HepG2 (cell line): ENCODE measurements around the gene CD300LG. TPM values are rescaled to one million over a fixed set of nuclear protein-coding genes. Genes with fewer than 3 reads are reported as not detected.
A peak's percentile ranks its signal among the peaks of the same experiment; 100 is the strongest.

Source experiments
- ARID5B ChIP-seq: IDR thresholded peaks from 2 replicates; pipeline ENCODE4 v1.4.0; 2020; ENCODE audit warnings: mild to moderate bottlenecking, missing genetic modification reagents
- BRD4 ChIP-seq: sonication (generic); formaldehyde crosslinking; IDR thresholded peaks from 2 replicates; pipeline ENCODE4 v1.4.0; 2020; ENCODE audit warnings: missing genetic modification reagents
- HES4 ChIP-seq: sonication (generic); formaldehyde crosslinking; IDR thresholded peaks from 2 replicates; pipeline ENCODE4 v1.9.0; 2021; ENCODE audit warnings: mild to moderate bottlenecking, missing genetic modification reagents, borderline replicate concordance
- HINFP ChIP-seq: sonication (generic); formaldehyde crosslinking; IDR thresholded peaks from 2 replicates; pipeline ENCODE4 v1.4.0; 2020; ENCODE audit warnings: low read depth, mild to moderate bottlenecking, missing genetic modification reagents
- HOXA9 ChIP-seq: sonication (generic); formaldehyde crosslinking; IDR thresholded peaks from 2 replicates; pipeline ENCODE4 v1.8.1; 2022; ENCODE audit warnings: missing genetic modification reagents, mild to moderate bottlenecking, moderate library complexity, borderline replicate concordance
- TCF7 ChIP-seq: sonication (generic); IDR thresholded peaks from 2 replicates; pipeline ENCODE4 v1.6.1; 2016; ENCODE audit warnings: antibody characterized with exemption, low read depth
- THAP7 ChIP-seq: sonication (generic); formaldehyde crosslinking; IDR thresholded peaks from 2 replicates; pipeline ENCODE4 v1.8.1; 2023; ENCODE audit warnings: mild to moderate bottlenecking, missing genetic modification reagents
- ZNF407 ChIP-seq: sonication (generic); formaldehyde crosslinking; IDR thresholded peaks from one replicate; pipeline ENCODE4 v1.5.1; 2020; ENCODE audit warnings: mild to moderate bottlenecking, missing genetic modification reagents; ENCODE audit errors: not compliant biosample characterization
- ZNF773 ChIP-seq: sonication (generic); formaldehyde crosslinking; IDR thresholded peaks from 2 replicates; pipeline ENCODE4 v1.4.0; 2020; ENCODE audit warnings: missing genetic modification reagents, borderline replicate concordance
- polyA plus RNA-seq, 8 experiments: library from polyadenylated mRNA; depleted of rRNA in 3 of 8; stranded (reverse) in 7 of 8; unstranded in 1 of 8; fragments of >200 nt; fragmentation: Illumina TruSeq in 4 of 8; extraction: Trizol in 4 of 8; gene quantifications; 2 replicates each; pipeline versions ENCODE4 v1.2.1 to v1.2.3, GENCODE V29; 2011 to 2016; ENCODE audit warnings: low read depth in 4 of 8, missing spikeins in 1 of 8, mixed read lengths in 1 of 8; ENCODE audit not compliant: insufficient read depth in 1 of 8
- total RNA-seq, 5 experiments: library from RNA; depleted of rRNA; stranded (reverse); fragments of >200 nt; fragmentation: Illumina TruSeq; extraction: Trizol; gene quantifications; 2 replicates each; pipeline ENCODE4 v1.2.3, GENCODE V29; 2016; ENCODE audit warnings: low read depth in 1 of 5

CD300LG gene
- total and polyA plus RNA-seq, 2 of the 13 experiments (the other 11 are each of a cell fraction or from before 2014, with no cell fraction given) = not detected

GRCh38 chr17:43801844-43802243 is 45.1 kb upstream of the CD300LG start (continued):
- TF ChIP-seq HINFP (no peak), ARID5B (CRISPR knock-in tag) (peak; percentile 97), BRD4 (no peak), ZNF773 (no peak), HOXA9 (no peak), THAP7 (no peak), TCF7 (peak; percentile 99), HES4 (CRISPR knock-in tag) (no peak), ZNF407 (CRISPR knock-in tag) (no peak)
